Measurements from ENCODE around the gene SNED1.

GRCh38 chr2:241074065-241074818 lies 75.8 kb downstream of the SNED1 start:
- TF ChIP-seq USF2 (IDR thresholded peaks at IDR 0.05) (no peak), POLR2A (IDR thresholded peaks at IDR 0.05; ENCODE audit: low read length) (no peak), REST (IDR thresholded peaks at IDR 0.05) (no peak), CHD2 (IDR thresholded peaks at IDR 0.05; ENCODE audit: low read length, partially characterized antibody) (no peak)
